ENCODE measurements around the gene GAST. TPM values are rescaled to one million over a fixed set of nuclear protein-coding genes. Genes with fewer than 3 reads are reported as not detected.

The GAST gene, protein sequence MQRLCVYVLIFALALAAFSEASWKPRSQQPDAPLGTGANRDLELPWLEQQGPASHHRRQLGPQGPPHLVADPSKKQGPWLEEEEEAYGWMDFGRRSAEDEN
- total RNA-seq, result not detected
- polyA plus RNA-seq, result not detected

DNA sequence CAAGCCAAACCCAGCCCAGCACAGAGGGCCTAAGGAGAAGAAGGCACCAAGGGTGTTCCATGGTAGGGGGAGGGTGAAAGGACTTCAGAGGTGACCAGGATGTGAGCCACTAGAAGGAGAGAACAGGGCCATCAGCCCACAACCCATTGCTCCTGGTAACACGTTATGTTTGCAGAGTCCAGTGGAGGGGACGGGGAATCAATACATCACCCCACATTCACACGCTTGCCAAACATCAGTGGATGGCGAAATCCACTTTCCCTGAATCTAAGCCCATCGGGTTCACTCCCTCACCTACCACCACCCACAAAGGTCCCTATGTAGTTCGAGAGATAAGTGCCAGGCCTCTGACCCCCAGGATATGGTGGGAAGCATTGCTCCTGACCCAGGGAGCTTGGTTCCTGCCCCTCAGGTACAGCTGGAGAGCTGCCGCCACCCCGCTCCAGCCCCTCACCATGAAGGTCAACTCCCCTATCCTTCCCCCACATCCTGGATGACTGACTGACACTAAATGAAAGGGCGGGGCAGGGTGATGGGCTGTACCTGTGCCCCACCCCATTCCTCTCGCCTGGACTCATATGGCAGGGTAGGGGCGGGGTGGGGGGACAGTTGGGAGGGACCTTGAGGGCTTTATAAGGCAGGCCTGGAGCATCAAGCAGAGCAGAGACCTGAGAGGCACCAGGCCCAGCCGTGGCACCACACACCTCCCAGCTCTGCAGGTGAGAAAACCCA, at the start of gene GAST:
GAST (plus strand) TSS at position 663 of the 732 bp plus-strand sequence. CDS start 3,106 bp downstream, outside the sequence.
- no peaks in the 10 kb centered on the region for H3K4me1 ChIP-seq (ENCODE audit: insufficient read depth, low read length)
- no peak within 1 kb of the TSS for H3K4me3 ChIP-seq (ENCODE audit: low read length in 2 of 2)
- DNase-seq, result no peak
- intact Hi-C loops (cut with micrococcal nuclease), result no loop called here
- CTCF ChIA-PET (ENCODE audit: partially characterized antibody), result no interaction called here
- Mint-ChIP-seq H3K36me3 (no peaks in the 10 kb centered on the region), H3K4me3 (no peak within 1 kb of the TSS), H3K27me3 (peaks cover 9% of the 10 kb centered on the region in 2 donors), H3K9me3 (no peaks in the 10 kb centered on the region), H3K27ac (no peak within 1 kb of the TSS), H3K4me1 (no peaks in the 10 kb centered on the region)
- POLR2A ChIA-PET (ENCODE audit: partially characterized antibody), result interaction anchor here (1.3 kb wide), 1 partner anchor 22 kb away, joined by 3 read pairs; no protein-coding TSS in a partner anchor
- no peak within 1 kb of the TSS for H3K27ac ChIP-seq (ENCODE audit: low read depth, low read length)
- no peaks in the 10 kb centered on the region for H3K9me3 ChIP-seq (ENCODE audit: control insufficient read depth in 1 of 2, low read length in 2 of 2)
- H3K36me3 ChIP-seq (ENCODE audit: insufficient read depth, low read length), result no peaks in the 10 kb centered on the region
- no peaks in the 10 kb centered on the region for H3K27me3 ChIP-seq (ENCODE audit: insufficient read depth, low read length)

DNA sequence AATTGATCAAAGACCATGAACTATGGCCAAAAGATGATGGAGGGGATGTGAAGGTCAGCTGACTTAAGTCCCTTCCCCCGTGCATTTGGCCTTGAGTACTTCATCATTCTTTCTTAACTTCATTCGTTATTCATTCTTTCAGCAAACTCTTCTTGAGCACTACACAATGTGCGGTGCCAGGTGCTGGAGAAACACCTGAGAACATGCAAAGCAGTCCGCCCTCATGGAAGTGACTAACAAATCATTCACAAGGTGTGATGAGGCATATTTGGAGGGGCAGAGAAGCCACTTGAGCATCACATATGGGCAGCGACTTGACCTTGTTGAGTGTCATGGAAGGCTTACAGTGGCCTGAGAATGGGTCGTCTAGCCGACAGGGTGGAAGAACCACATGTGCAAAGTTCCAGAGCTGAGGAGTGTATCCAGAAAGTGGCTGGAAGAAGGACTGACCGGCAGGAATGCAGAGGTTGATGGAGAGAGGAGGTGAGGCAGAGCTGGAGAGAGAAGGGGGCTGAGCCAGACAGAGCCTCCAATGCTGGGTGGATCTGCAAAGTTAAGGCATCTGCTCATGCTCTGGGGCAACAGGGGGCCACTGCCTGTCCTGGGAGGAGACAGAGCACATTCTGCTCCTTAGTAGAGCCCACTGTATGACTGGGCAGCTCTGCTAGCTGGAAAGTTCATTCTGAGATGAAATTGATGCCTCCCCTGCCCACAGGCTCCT, 48.5 kb upstream of the GAST start:
- Histone ChIP-seq H3K36me3 (ENCODE audit: insufficient read depth, low read length) (no peaks in the 10 kb centered on the region), H3K4me3 (ENCODE audit: low read length in 2 of 2) (no peak overlapping the region), H3K27ac (ENCODE audit: low read depth, low read length) (no peak overlapping the region), H3K27me3 (ENCODE audit: insufficient read depth, low read length) (no peaks in the 10 kb centered on the region), H3K9me3 (ENCODE audit: control insufficient read depth in 1 of 2, low read length in 2 of 2) (no peaks in the 10 kb centered on the region), H3K4me1 (ENCODE audit: insufficient read depth, low read length) (peaks cover 22% of the 10 kb centered on the region)
- Mint-ChIP-seq H3K4me3 (peak overlapping the region in 2 of 8 donors; percentile 20 to 65), H3K4me1 (peaks cover 13 to 35% (median 21%) of the 10 kb centered on the region in 4 donors), H3K9me3 (peaks cover 0 to 5% (median 0%) of the 10 kb centered on the region in 8 donors), H3K27me3 (peaks cover 0 to 2% of the 10 kb centered on the region in 2 donors), H3K27ac (peak overlapping the region in 3 of 7 donors; percentile 5 to 88 (median 87)), H3K36me3 (peaks cover 0 to 3% of the 10 kb centered on the region in 2 donors)
- intact Hi-C loops (cut with micrococcal nuclease), result no loop called here
- no peak for DNase-seq
- CTCF ChIA-PET (ENCODE audit: partially characterized antibody), result interaction anchor here (0.7 to 11.6 kb wide), 38 partner anchors 9 to 1043 kb away, joined by 3 to 394 read pairs (median 5); partner anchors contain the start of genes EIF1 and KRT10
- POLR2A ChIA-PET (ENCODE audit: partially characterized antibody), result interaction anchor here (2.4 to 9.4 kb wide), 3 partner anchors 15 to 26 kb away, joined by 9 to 285 read pairs (median 49); partner anchors contain the start of gene EIF1

DNA sequence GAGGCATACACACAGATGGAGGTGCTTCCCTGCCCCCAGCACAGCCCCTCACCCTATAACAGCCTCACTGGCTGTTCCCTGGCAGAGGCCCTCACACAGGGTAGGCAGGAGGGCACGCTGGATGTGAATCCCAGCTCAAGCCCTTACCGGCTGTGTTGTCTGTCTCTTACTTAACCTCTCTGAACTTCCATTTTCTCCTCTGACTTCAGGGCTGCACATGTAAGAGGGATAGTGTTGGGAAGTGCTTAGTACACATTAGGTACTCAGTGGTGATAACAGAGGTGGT, 48.0 kb upstream of the GAST start:
- H3K4me3 Mint-ChIP-seq, result peak overlapping the region in 1 of 8 donors; percentile 10
- H3K4me3 ChIP-seq (ENCODE audit: low read length in 2 of 2), result no peak overlapping the region
- intact Hi-C loops (cut with micrococcal nuclease), result no loop called here
- DNase-seq, result no peak
- peak overlapping the region in 5 of 7 donors; percentile 29 to 87 (median 52) for H3K27ac Mint-ChIP-seq
- H3K27me3 Mint-ChIP-seq, result peaks cover 0 to 2% of the 10 kb centered on the region in 2 donors
- POLR2A ChIA-PET (ENCODE audit: partially characterized antibody), result interaction anchor here (2.4 to 9.4 kb wide), 3 partner anchors 15 to 26 kb away, joined by 9 to 285 read pairs (median 49); partner anchors contain the start of gene EIF1
- CTCF ChIA-PET (ENCODE audit: partially characterized antibody), result interaction anchor here (0.9 to 11.6 kb wide), 14 partner anchors 10 to 1044 kb away, joined by 3 to 394 read pairs (median 12); partner anchors contain the start of gene EIF1
- no peaks in the 10 kb centered on the region for H3K9me3 ChIP-seq (ENCODE audit: control insufficient read depth in 1 of 2, low read length in 2 of 2)
- no peaks in the 10 kb centered on the region for H3K36me3 ChIP-seq (ENCODE audit: insufficient read depth, low read length)
- peaks cover 13 to 35% (median 21%) of the 10 kb centered on the region in 4 donors for H3K4me1 Mint-ChIP-seq
- H3K27me3 ChIP-seq (ENCODE audit: insufficient read depth, low read length), result no peaks in the 10 kb centered on the region
- peaks cover 0 to 5% (median 0%) of the 10 kb centered on the region in 8 donors for H3K9me3 Mint-ChIP-seq
- H3K4me1 ChIP-seq (ENCODE audit: insufficient read depth, low read length), result peaks cover 22% of the 10 kb centered on the region
- H3K27ac ChIP-seq (ENCODE audit: low read depth, low read length), result no peak overlapping the region
- peaks cover 0 to 3% of the 10 kb centered on the region in 2 donors for H3K36me3 Mint-ChIP-seq

DNA sequence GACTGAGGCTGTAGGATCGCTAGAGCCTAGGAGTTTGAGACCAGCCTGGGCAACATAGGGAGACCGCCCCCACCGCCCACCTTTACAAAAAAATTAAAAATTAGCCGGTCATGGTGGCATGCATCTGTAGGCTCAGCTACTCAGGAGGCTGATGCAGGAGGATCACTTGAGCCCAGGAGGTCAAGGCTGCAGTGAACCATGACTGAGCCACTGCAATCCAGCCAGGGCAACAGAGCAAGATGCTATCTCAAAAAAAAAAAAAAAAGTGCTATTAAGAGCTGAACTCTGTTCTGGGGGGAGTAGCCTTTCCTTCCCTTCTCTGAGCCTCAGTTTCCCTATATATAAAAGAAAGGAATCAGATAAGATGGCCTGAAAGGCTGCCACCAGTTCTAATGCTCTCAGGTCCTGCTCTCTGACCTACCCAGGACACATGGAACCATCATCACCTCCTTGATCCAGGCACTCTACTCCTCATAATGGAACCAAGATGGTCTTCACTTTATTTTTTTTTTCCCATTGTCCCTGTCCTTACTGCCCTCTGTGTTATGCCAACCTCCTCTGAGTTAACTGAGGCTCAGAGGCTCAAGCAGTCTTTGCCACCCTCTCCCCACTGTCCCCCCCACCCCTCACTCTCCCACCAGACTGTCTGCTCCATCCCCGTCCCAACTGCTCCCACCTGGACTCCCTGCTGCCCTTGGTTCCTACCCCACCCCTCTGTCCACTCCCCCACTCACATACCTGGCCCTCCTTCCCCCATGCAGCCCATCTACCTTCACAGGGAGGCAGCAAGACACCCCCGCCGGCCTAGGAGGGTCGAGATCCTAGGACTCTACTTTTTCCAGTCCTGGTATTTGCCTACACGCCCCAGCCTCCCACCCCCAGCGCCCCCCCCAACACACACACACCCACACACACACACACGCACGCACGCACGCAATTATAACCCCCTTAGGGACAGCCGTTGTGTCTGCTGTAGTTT, 47.3 kb upstream of the GAST start:
- intact Hi-C loops (cut with micrococcal nuclease), result loop anchor here (5.0 kb wide), 1 partner anchor 1043 kb away; no protein-coding TSS in a partner anchor
- CTCF ChIA-PET (ENCODE audit: partially characterized antibody), result interaction anchor here (0.6 to 11.6 kb wide), 27 partner anchors 14 to 862 kb away, joined by 3 to 394 read pairs (median 6); partner anchors contain the start of genes EIF1 and KRTAP16-1
- H3K9me3 Mint-ChIP-seq, result peaks cover 0 to 5% (median 0%) of the 10 kb centered on the region in 8 donors
- DNase-seq, result no peak
- Histone ChIP-seq H3K27ac (ENCODE audit: low read depth, low read length) (peak overlapping the region; percentile 96), H3K36me3 (ENCODE audit: insufficient read depth, low read length) (no peaks in the 10 kb centered on the region), H3K27me3 (ENCODE audit: insufficient read depth, low read length) (no peaks in the 10 kb centered on the region), H3K9me3 (ENCODE audit: control insufficient read depth in 1 of 2, low read length in 2 of 2) (no peaks in the 10 kb centered on the region), H3K4me3 (ENCODE audit: low read length in 2 of 2) (peak overlapping the region; percentile 69 to 71), H3K4me1 (ENCODE audit: insufficient read depth, low read length) (peaks cover 22% of the 10 kb centered on the region)
- H3K4me3 Mint-ChIP-seq, result peak overlapping the region; percentile 82 to 97 (median 92)
- peaks cover 13 to 35% (median 21%) of the 10 kb centered on the region in 4 donors for H3K4me1 Mint-ChIP-seq
- H3K36me3 Mint-ChIP-seq, result peaks cover 0 to 3% of the 10 kb centered on the region in 2 donors
- POLR2A ChIA-PET (ENCODE audit: partially characterized antibody), result interaction anchor here (0.8 to 9.4 kb wide), 11 partner anchors 13 to 1104 kb away, joined by 3 to 285 read pairs (median 8); partner anchors contain the start of gene EIF1
- H3K27me3 Mint-ChIP-seq, result peaks cover 0 to 2% of the 10 kb centered on the region in 2 donors
- H3K27ac Mint-ChIP-seq, result peak overlapping the region; percentile 94 to 100 (median 98)

DNA sequence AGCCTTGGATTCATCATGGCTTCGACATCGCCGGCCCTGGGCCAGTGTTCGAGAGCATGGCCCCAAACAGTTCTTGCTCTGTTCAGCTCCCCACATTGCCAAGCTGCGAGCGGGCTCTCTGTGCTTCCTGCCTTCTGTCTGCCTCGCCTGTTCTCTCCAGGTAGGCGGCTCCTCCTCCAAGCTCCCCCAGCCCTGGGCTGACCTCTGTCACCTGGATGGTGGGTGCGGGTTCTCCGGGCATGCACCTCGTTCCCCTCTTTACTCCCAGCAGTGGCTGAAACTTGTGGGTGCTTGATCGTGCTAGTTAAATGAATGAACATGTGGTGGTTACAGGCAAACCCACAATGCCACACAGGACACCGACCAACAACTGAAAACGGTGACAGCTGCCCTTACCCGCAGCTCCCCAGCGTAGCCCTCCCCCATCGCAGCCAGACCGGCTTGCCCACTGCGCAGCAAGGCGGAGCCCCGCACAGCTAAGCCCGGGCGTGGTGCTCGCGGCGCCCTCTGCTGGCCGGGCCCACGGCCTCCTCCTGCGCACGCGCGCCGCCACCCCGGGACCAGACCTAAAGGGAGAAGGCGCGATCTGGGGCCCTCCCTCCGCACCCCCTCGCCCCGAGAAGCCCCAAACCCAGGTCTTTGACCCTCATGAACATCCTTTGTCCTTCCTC, 46.4 kb upstream of the GAST start:
- Histone ChIP-seq H3K4me1 (ENCODE audit: insufficient read depth, low read length) (peaks cover 22% of the 10 kb centered on the region), H3K27ac (ENCODE audit: low read depth, low read length) (peak overlapping the region; percentile 96), H3K4me3 (ENCODE audit: low read length in 2 of 2) (peak overlapping the region; percentile 69 to 71), H3K9me3 (ENCODE audit: control insufficient read depth in 1 of 2, low read length in 2 of 2) (no peaks in the 10 kb centered on the region), H3K27me3 (ENCODE audit: insufficient read depth, low read length) (no peaks in the 10 kb centered on the region), H3K36me3 (ENCODE audit: insufficient read depth, low read length) (no peaks in the 10 kb centered on the region)
- Mint-ChIP-seq H3K4me1 (peaks cover 13 to 35% (median 21%) of the 10 kb centered on the region in 4 donors), H3K27me3 (peaks cover 0 to under 1% of the 10 kb centered on the region in 2 donors), H3K4me3 (peak overlapping the region; percentile 82 to 97 (median 92)), H3K36me3 (peaks cover 0 to 3% of the 10 kb centered on the region in 2 donors), H3K9me3 (peaks cover 0 to 5% (median 0%) of the 10 kb centered on the region in 8 donors), H3K27ac (peak overlapping the region; percentile 94 to 100 (median 98))
- intact Hi-C loops (cut with micrococcal nuclease), result loop anchor here (1.0 to 5.0 kb wide), 7 partner anchors 14 to 1043 kb away; partner anchors contain the start of gene EIF1
- POLR2A ChIA-PET (ENCODE audit: partially characterized antibody), result interaction anchor here (0.8 to 9.4 kb wide), 15 partner anchors 13 to 1116 kb away, joined by 3 to 285 read pairs (median 5); partner anchors contain the start of gene EIF1
- CTCF ChIA-PET (ENCODE audit: partially characterized antibody), result interaction anchor here (0.6 to 11.6 kb wide), 25 partner anchors 13 to 863 kb away, joined by 3 to 394 read pairs (median 5); partner anchors contain the start of genes EIF1 and KRTAP16-1
- DNase-seq, result peak; percentile 84 to 92 (median 88)

Data from CD4-positive, alpha-beta memory T cell (primary cell).